ENCODE data around the gene KCP. TPM values are rescaled to one million over a fixed set of nuclear protein-coding genes. Genes with fewer than 3 reads are reported as not detected.

Gene KCP
- total RNA-seq, 1 experiment from 2014 or later = 5.3 TPM

GRCh38 chr7:128836729-128837348, 73.7 kb downstream of the KCP start:
- Histone ChIP-seq H2BK120ac (ENCODE audit: low read depth, low read length, poor library complexity, severe bottlenecking) (no peak overlapping the region), H3K27ac (ENCODE audit: insufficient read length, low read depth, low read length) (no peak overlapping the region), H3K56ac (ENCODE audit: insufficient read length, low read depth, low read length) (no peak overlapping the region), H3K14ac (ENCODE audit: insufficient read depth, low read length) (no peak overlapping the region; the same call in 1 of the 2 replicates), H2BK12ac (ENCODE audit: insufficient read length, low read depth, low read length) (no peak overlapping the region), H3K18ac (ENCODE audit: insufficient read length, low read depth, low read length) (no peak overlapping the region), H3K9ac (ENCODE audit: extremely low read depth, insufficient read length, low read length) (no peak overlapping the region), H4K20me1 (ENCODE audit: control insufficient read depth, insufficient read depth, insufficient read length) (no peaks in the 10 kb centered on the region), H3K4ac (ENCODE audit: low read depth, low read length) (no peak overlapping the region), H2BK5ac (ENCODE audit: insufficient read length, low read length) (no peak overlapping the region), H4K91ac (ENCODE audit: insufficient read length, low read depth, low read length) (no peak overlapping the region), H3K4me2 (ENCODE audit: insufficient read depth, insufficient read length, low read length) (no peak overlapping the region), H3K23ac (ENCODE audit: insufficient read length, low read depth, low read length) (no peak overlapping the region), H2BK15ac (ENCODE audit: low read depth, low read length) (no peak overlapping the region), H2AFZ (ENCODE audit: low read length) (no peak overlapping the region), H2AK5ac (ENCODE audit: insufficient read length, low read length) (no peak overlapping the region), H3K9me3 (ENCODE audit: control insufficient read depth, low read depth, low read length) (no peaks in the 10 kb centered on the region), H4K8ac (replicated peaks; ENCODE audit: insufficient read length, low read depth, low read length) (no peak overlapping the region), H3K79me1 (ENCODE audit: insufficient read depth, low read depth, low read length, poor library complexity, severe bottlenecking) (no peaks in the 10 kb centered on the region), H3T11ph (ENCODE audit: low read length) (no peak overlapping the region), H3K23me2 (ENCODE audit: insufficient read length, low read depth, low read length, poor library complexity, severe bottlenecking) (peaks cover 8% of the 10 kb centered on the region), H2BK20ac (ENCODE audit: low read depth, low read length, poor library complexity, severe bottlenecking) (no peak overlapping the region), H3K27me3 (ENCODE audit: insufficient read depth, low read length) (0 out of 2 replicates have a peak, but pooled peaks cover 1% of the 10 kb centered on the region), H3K79me2 (ENCODE audit: insufficient read depth, low read length) (no peaks in the 10 kb centered on the region), H3K4me1 (ENCODE audit: insufficient read depth, low read length) (peaks cover 5% of the 10 kb centered on the region; the same call in 1 of the 2 replicates), H4K5ac (ENCODE audit: insufficient read length, low read depth, low read length) (no peak overlapping the region)
- no peak overlapping the region for H3K4me3 Mint-ChIP-seq
- no peaks in the 10 kb centered on the region for H3K9me3 Mint-ChIP-seq
- no peak for DNase-seq
- H3K36me3 Mint-ChIP-seq (ENCODE audit: insufficient read depth in 1 of 3, low read depth in 3 of 3) = peaks cover 0 to 6% (median 0%) of the 10 kb centered on the region in 3 experiments; a peak in 2 of 7 replicates
- H3K27ac Mint-ChIP-seq = no peak overlapping the region
- peaks cover 6% of the 10 kb centered on the region for H3K27me3 Mint-ChIP-seq (ENCODE audit: low read depth)
- no CpG with 5 or more reads among the region's 14 CpGs for WGBS (ENCODE audit: extremely low coverage, insufficient read length, low lambda C conversion rate)
- peaks cover 10 to 33% of the 10 kb centered on the region in 2 experiments for H3K4me1 Mint-ChIP-seq
- TF ChIP-seq CTCF (conservative IDR thresholded peaks at IDR 0.05) = no peak
